GM21390 (cell line): ENCODE results near the gene ATP2A1.
"Not testable (repeated sequence)": the region's sequence is repeated elsewhere in the genome, so short reads cannot be mapped to it uniquely, and the experiment has no call there.

ENCODE experiments used
- ATAC-seq: cut with Tn5 transposase; IDR thresholded peaks from one replicate; pipeline ENCODE4 v1.9.1; 2021; ENCODE audit not compliant: unreplicated experiment

ATP2A1 gene

GRCh38 chr16:28880955-28881354 lies 2.7 kb downstream of the ATP2A1 start:
- ATAC-seq: no peak

- ATAC-seq: not testable (repeated sequence)
These were observed 3.3 kb downstream of the ATP2A1 start for GRCh38 chr16:28881565-28881964.

- no peak for ATAC-seq
These were observed 4.4 kb downstream of the ATP2A1 start for GRCh38 chr16:28882551-28883160.

GRCh38 chr16:28883221-28883996 lies 5.1 kb downstream of the ATP2A1 start:
- ATAC-seq: no peak

GRCh38 chr16:28884045-28884444 lies 5.8 kb downstream of the ATP2A1 start:
- ATAC-seq: no peak

GRCh38 chr16:28886945-28887344 lies 8.7 kb downstream of the ATP2A1 start:
- ATAC-seq: no peak

GRCh38 chr16:28890355-28890754 lies 12.1 kb downstream of the ATP2A1 start:
- ATAC-seq: not testable (repeated sequence)

GRCh38 chr16:28891964-28892890 lies 13.9 kb downstream of the ATP2A1 start:
- ATAC-seq: no peak

- ATAC-seq: no peak
These were observed 15.0 kb downstream of the ATP2A1 start for GRCh38 chr16:28893291-28893690.

GRCh38 chr16:28895609-28896008 lies 17.3 kb downstream of the ATP2A1 start:
- ATAC-seq: no peak

- no peak for ATAC-seq
These were observed 19.5 kb downstream of the ATP2A1 start for GRCh38 chr16:28897826-28898225.

- ATAC-seq: no peak
These were observed 20.0 kb downstream of the ATP2A1 start for GRCh38 chr16:28898266-28898665.

GRCh38 chr16:28898942-28899341 lies 20.7 kb downstream of the ATP2A1 start:
- no peak for ATAC-seq

- no peak for ATAC-seq
These were observed 21.7 kb downstream of the ATP2A1 start for GRCh38 chr16:28899882-28900590.

- ATAC-seq: no peak
These were observed 22.3 kb downstream of the ATP2A1 start for GRCh38 chr16:28900601-28901000.

GRCh38 chr16:28901862-28902261 lies 23.6 kb downstream of the ATP2A1 start:
- no peak for ATAC-seq

GRCh38 chr16:28902909-28903308 lies 24.6 kb downstream of the ATP2A1 start:
- ATAC-seq: no peak

GRCh38 chr16:28903344-28904042 lies 25.2 kb downstream of the ATP2A1 start:
- no peak for ATAC-seq

GRCh38 chr16:28904363-28904762 lies 26.1 kb downstream of the ATP2A1 start:
- ATAC-seq: no peak

GRCh38 chr16:28904828-28905227 lies 26.5 kb downstream of the ATP2A1 start:
- ATAC-seq: no peak
